GM21515 (cell line): Measurements from ENCODE around the gene SLC22A23.

Source experiments
- ATAC-seq: cut with Tn5 transposase; IDR thresholded peaks from one replicate; pipeline ENCODE4 v1.9.1; 2021; ENCODE audit not compliant: unreplicated experiment

Gene SLC22A23

GRCh38 chr6:3231247-3232016 is 225.4 kb downstream of the SLC22A23 start:
- ATAC-seq: no peak

GRCh38 chr6:3230900-3231246 is 226.0 kb downstream of the SLC22A23 start:
- ATAC-seq: no peak

- ATAC-seq: no peak
Observed at GRCh38 chr6:3230256-3230882, 226.5 kb downstream of the SLC22A23 start.

GRCh38 chr6:3229566-3230178 is 227.2 kb downstream of the SLC22A23 start:
- ATAC-seq: no peak

GRCh38 chr6:3228771-3229565 is 227.9 kb downstream of the SLC22A23 start:
- no peak for ATAC-seq

GRCh38 chr6:3228046-3228671 is 228.7 kb downstream of the SLC22A23 start:
- no peak for ATAC-seq

- ATAC-seq: no peak
Observed at GRCh38 chr6:3227363-3228045, 229.3 kb downstream of the SLC22A23 start, which contains the start of gene TUBB2B. TSS of gene TUBB2B (minus strand) at chr6:3227653. CDS start at chr6:3227543, 110 bp downstream.

GRCh38 chr6:3226481-3227362 is 230.1 kb downstream of the SLC22A23 start:
- ATAC-seq: no peak

GRCh38 chr6:3226042-3226441 is 230.8 kb downstream of the SLC22A23 start:
- no peak for ATAC-seq

- no peak for ATAC-seq
Observed at GRCh38 chr6:3222506-3223038, 234.3 kb downstream of the SLC22A23 start.

GRCh38 chr6:3221578-3221977 is 235.3 kb downstream of the SLC22A23 start:
- ATAC-seq: no peak

GRCh38 chr6:3220366-3220765 is 236.5 kb downstream of the SLC22A23 start:
- ATAC-seq: no peak
